Fibroblast of lung (primary cell): Measurements from ENCODE around the gene DMRTC2. TPM values are rescaled to one million over a fixed set of nuclear protein-coding genes. Genes with fewer than 3 reads are reported as not detected.

ENCODE experiments used
- DNase-seq, 2 donors: peaks; one replicate each; pipeline versions ENCODE4 v3.0.0 to v3.0.0-alpha.2; 2010; ENCODE audit warnings: low read depth in 2 of 2
- H2AFZ ChIP-seq: 2 replicates; pipeline ENCODE4 v1.5.1; 2012; ENCODE audit warnings: low read length, control low read depth, inconsistent platforms
- H3K27ac ChIP-seq: 2 replicates; pipeline ENCODE4 v1.5.1; 2011; ENCODE audit warnings: low read length, control low read depth; ENCODE audit not compliant: insufficient read depth
- H3K27me3 ChIP-seq: 2 replicates; pipeline ENCODE4 v1.5.1; 2011; ENCODE audit warnings: mild to moderate bottlenecking, low read length; ENCODE audit not compliant: control insufficient read depth, insufficient read depth
- H3K36me3 ChIP-seq: 2 replicates; pipeline ENCODE4 v1.5.1; 2011; ENCODE audit warnings: low read length; ENCODE audit not compliant: control insufficient read depth, insufficient read depth
- H3K4me1 ChIP-seq: 2 replicates; pipeline ENCODE4 v1.5.1; 2011; ENCODE audit warnings: low read length; ENCODE audit not compliant: control insufficient read depth, insufficient read depth; ENCODE audit errors: extremely low read depth
- H3K4me2 ChIP-seq: 2 replicates; pipeline ENCODE4 v1.5.1; 2011; ENCODE audit warnings: low read length, control low read depth; ENCODE audit not compliant: insufficient read depth; ENCODE audit errors: extremely low read depth
- H3K4me3 ChIP-seq, 4 experiments: fragments of 200-600 bp in 1 of 4; sonication (generic) in 1 of 4; replicated peaks in 1 of 4; 2 replicates each; pipeline ENCODE4 v1.5.1; 2011 to 2016; ENCODE audit warnings: low read length in 4 of 4, low read depth in 3 of 4, mild to moderate bottlenecking in 3 of 4, control low read depth in 2 of 4, inconsistent platforms in 1 of 4, mixed read lengths in 1 of 4; ENCODE audit not compliant: insufficient read depth in 1 of 4; ENCODE audit errors: control extremely low read depth in 1 of 4
- H3K79me2 ChIP-seq: 2 replicates; pipeline ENCODE4 v1.5.1; 2012; ENCODE audit warnings: mild to moderate bottlenecking, low read length, inconsistent platforms; ENCODE audit not compliant: control insufficient read depth, insufficient read depth
- H3K9ac ChIP-seq: 2 replicates; pipeline ENCODE4 v1.5.1; 2011; ENCODE audit warnings: mild to moderate bottlenecking, low read length, control low read depth; ENCODE audit not compliant: insufficient read depth
- H3K9me3 ChIP-seq: 2 replicates; pipeline ENCODE4 v1.5.1; 2012; ENCODE audit warnings: low read depth, low read length; ENCODE audit not compliant: control insufficient read depth, insufficient read depth
- H4K20me1 ChIP-seq: 2 replicates; pipeline ENCODE4 v1.5.1; 2011; ENCODE audit warnings: low read length; ENCODE audit not compliant: control insufficient read depth, insufficient read depth; ENCODE audit errors: extremely low read depth
- CTCF ChIP-seq, 2 donors: IDR thresholded peaks in 1 of 2; conservative IDR thresholded peaks in 1 of 2; 1 replicate in 1 of 2; 2 replicates in 1 of 2; pipeline ENCODE4 v1.5.1; 2011 to 2012; ENCODE audit warnings: low read length in 2 of 2, control low read depth in 1 of 2, inconsistent platforms in 1 of 2, low read depth in 1 of 2, mild to moderate bottlenecking in 1 of 2
- EZH2 ChIP-seq: IDR thresholded peaks from 2 replicates; pipeline ENCODE4 v1.5.1; 2012; ENCODE audit warnings: low read length, control low read depth, mild to moderate bottlenecking; ENCODE audit errors: missing control alignments
- polyA plus RNA-seq, 2 donors: library from polyadenylated mRNA; depleted of rRNA in 1 of 2; stranded (reverse) in 1 of 2; unstranded in 1 of 2; fragments of >200 nt; gene quantifications; 2 replicates each; pipeline ENCODE4 v1.2.1, GENCODE V29; 2011 to 2012; ENCODE audit warnings: missing spikeins in 1 of 2
- total RNA-seq: library from RNA; depleted of rRNA; stranded (reverse); fragments of >200 nt; gene quantifications from 2 replicates; pipeline ENCODE4 v1.2.1, GENCODE V29; 2014

The DMRTC2 gene
- total and polyA plus RNA-seq, 2 donors (not counting 1 experiment from before 2014, with no cell fraction given), result not detected

DNA sequence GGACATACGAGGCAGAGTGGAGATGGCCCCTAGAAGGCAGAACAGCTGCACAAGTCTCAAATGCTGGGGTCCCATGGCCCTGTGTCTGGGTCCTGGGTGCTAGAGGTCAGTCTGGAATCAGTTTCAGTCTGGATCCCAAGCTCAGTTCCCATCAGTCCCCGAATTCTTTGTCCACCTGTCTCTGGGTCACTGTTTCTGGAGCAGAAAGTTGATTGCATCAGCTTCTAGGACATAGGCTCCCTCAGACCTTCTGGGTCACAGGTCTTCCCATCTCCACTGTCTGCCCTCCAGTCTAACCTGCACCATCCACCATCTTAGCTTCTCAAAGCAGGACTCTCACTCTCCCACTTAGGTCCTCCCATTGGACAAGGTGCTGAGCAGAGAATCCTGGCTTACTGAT, 5.6 kb upstream of the DMRTC2 start:
- no peaks in the 10 kb centered on the region for H3K9me3 ChIP-seq
- H3K79me2 ChIP-seq, result no peaks in the 10 kb centered on the region
- no peak overlapping the region for H3K4me3 ChIP-seq
- H3K36me3 ChIP-seq, result no peaks in the 10 kb centered on the region
- H3K27me3 ChIP-seq, result peaks cover 10% of the 10 kb centered on the region
- H3K4me1 ChIP-seq, result no peaks in the 10 kb centered on the region
- no peak overlapping the region for H2AFZ ChIP-seq
- no peak overlapping the region for H3K27ac ChIP-seq
- TF ChIP-seq EZH2, result no peak
- TF ChIP-seq CTCF (conservative IDR thresholded peaks at IDR 0.05 in 1 of 2, IDR thresholded peaks at IDR 0.05 in 1 of 2; ENCODE audit: low read depth in 1 of 2, low read length in 2 of 2), result no peak
- DNase-seq, result no peak
- H4K20me1 ChIP-seq, result no peaks in the 10 kb centered on the region
- no peak overlapping the region for H3K4me2 ChIP-seq
- no peak overlapping the region for H3K9ac ChIP-seq

GRCh38 chr19:41843371-41843770, 1.5 kb upstream of the DMRTC2 start:
- H3K27me3 ChIP-seq, result no peaks in the 10 kb centered on the region
- no peaks in the 10 kb centered on the region for H4K20me1 ChIP-seq
- DNase-seq, result no peak
- no peak overlapping the region for H3K27ac ChIP-seq
- TF ChIP-seq EZH2 (no peak), CTCF (conservative IDR thresholded peaks at IDR 0.05 in 1 of 2, IDR thresholded peaks at IDR 0.05 in 1 of 2; ENCODE audit: low read depth in 1 of 2, low read length in 2 of 2) (no peak)
- no peaks in the 10 kb centered on the region for H3K79me2 ChIP-seq
- no peaks in the 10 kb centered on the region for H3K9me3 ChIP-seq
- no peak overlapping the region for H3K4me3 ChIP-seq
- no peaks in the 10 kb centered on the region for H3K4me1 ChIP-seq
- no peaks in the 10 kb centered on the region for H3K36me3 ChIP-seq
- H3K9ac ChIP-seq, result no peak overlapping the region
- H2AFZ ChIP-seq, result no peak overlapping the region
- H3K4me2 ChIP-seq, result no peak overlapping the region

DNA sequence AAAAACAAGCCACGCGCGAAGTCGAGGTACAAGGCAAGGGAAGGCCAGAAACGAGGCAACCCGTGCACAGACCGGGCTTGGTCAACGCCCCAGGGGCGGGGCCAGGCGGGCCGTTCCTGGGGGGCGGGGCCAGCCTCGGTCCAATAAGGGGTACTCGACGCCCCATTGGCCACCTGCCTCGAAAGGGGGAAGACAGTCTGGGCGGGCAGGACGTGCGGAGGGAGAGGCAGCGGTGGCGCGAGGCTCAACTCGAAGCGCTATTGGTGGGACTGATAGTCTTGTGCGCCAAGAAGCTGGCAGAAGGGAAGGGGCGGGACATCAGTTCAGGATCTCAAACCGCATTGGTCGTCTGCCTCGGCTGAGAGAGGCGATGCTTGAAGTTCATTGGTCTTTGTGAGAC, 241 bp upstream of the DMRTC2 start, which contains the start of gene LYPD4:
Gene LYPD4 (minus strand): TSS at position 83 of the 400 bp plus-strand sequence. CDS start 5,398 bp downstream, outside the sequence.
- H3K9ac ChIP-seq, result no peak within 1 kb of the TSS
- no peak for DNase-seq

More for the DNA sequence above, 241 bp upstream of the DMRTC2 start, which contains the start of gene LYPD4:
- H3K9me3 ChIP-seq, result no peaks in the 10 kb centered on the region
- no peak within 1 kb of the TSS for H3K27ac ChIP-seq
- no peaks in the 10 kb centered on the region for H3K36me3 ChIP-seq
- TF ChIP-seq CTCF (conservative IDR thresholded peaks at IDR 0.05 in 1 of 2, IDR thresholded peaks at IDR 0.05 in 1 of 2; ENCODE audit: low read depth in 1 of 2, low read length in 2 of 2) (no peak), EZH2 (no peak)
- H3K4me2 ChIP-seq, result no peak within 1 kb of the TSS
- no peak within 1 kb of the TSS for H2AFZ ChIP-seq
- H3K4me1 ChIP-seq, result no peaks in the 10 kb centered on the region
- H3K79me2 ChIP-seq, result no peaks in the 10 kb centered on the region
- no peaks in the 10 kb centered on the region for H3K27me3 ChIP-seq
- H4K20me1 ChIP-seq, result no peaks in the 10 kb centered on the region
- no peak within 1 kb of the TSS for H3K4me3 ChIP-seq
